Left lobe of liver (tissue), 2 donors: ENCODE data around the gene RIIAD1. TPM values are rescaled to one million over a fixed set of nuclear protein-coding genes. Genes with fewer than 3 reads are reported as not detected.
A peak's percentile ranks its signal among the peaks of the same experiment; 100 is the strongest.
"Not testable (repeated sequence)": the region's sequence is repeated elsewhere in the genome, so short reads cannot be mapped to it uniquely, and the experiment has no call there.

Source experiments
- ATAC-seq: fragments of 200-7000 bp; cut with Tn5 transposase; one replicate; pipeline ENCODE4 v1.9.1; 2020; ENCODE audit warnings: mild to moderate bottlenecking, moderate library complexity
- DNase-seq: peaks from one replicate; pipeline ENCODE4 v3.0.0-alpha.2; 2020; ENCODE audit warnings: low spot score
- total RNA-seq: library from RNA; stranded (reverse); gene quantifications from one replicate; pipeline ENCODE4 v1.2.1, GENCODE V29; 2021
- donor health status: DM: no; HTN: no; CAD: no; lungs with moderate emphysema.
- donor health status: DM: no; HTN: yes; CAD: no.

Gene RIIAD1
- total RNA-seq, 1 donor from 2014 or later: not detected

DNA sequence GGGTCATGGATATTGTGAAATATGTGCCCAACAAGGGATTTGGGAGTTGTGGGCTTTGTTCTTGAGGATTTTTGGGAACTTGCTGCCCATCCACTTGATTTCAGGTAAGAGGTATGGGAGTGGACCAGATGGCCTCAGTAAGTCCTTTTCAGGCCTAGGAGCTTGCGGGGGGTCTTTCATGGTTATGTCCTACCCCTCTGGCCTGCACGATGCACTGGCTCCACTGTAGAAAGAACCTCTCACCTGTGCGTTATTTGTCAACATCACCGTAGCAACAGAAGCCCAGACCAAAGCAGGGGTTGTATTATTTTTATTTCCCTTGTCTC lies 8.6 kb downstream of the RIIAD1 start:
- no peak for ATAC-seq

DNA sequence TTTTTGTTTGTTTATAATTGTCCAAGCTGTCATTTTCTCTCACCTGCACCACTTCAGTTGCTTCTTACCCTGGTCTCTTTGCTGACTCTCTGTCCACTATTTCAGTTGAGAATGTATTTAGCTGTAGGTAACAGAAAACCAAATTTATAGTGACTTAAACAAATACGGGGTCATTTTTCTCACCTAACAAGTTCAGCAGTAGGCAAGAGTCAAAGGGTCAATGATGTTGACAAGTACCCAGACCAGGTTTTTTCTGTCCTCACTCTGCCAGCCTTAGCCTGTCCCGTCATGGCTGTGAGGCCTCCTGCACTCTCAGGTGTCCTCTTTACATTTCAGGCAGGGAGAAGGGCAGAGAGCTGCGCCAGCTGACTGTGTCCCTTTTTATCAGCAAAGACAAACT lies 11.8 kb downstream of the RIIAD1 start:
- DNase-seq (no peak), ATAC-seq (no peak)

More for the DNA sequence above, 8.6 kb downstream of the RIIAD1 start:
- no peak for DNase-seq

- not testable (repeated sequence) for DNase-seq, ATAC-seq
Observed at GRCh38 chr1:151733995-151734394, 12.7 kb downstream of the RIIAD1 start.

DNA sequence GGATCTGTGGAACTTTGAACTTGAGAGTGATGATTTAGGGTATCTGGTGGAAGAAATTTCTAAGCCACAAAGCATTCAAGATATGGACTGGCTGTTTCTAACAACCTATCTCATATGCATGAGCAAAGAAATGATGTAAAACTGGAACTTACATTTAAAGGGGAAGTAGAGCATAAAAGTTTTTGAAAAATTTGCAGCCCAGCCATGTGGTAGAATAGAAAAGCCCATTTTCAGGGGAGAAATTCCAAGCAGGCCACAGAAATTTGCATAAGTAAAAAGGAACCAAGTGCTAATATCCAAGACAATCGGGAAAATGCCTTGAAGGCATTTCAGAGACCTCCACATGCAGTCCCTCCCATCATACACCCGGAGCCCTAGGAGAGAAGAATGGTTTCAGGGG lies 15.7 kb downstream of the RIIAD1 start:
- ATAC-seq: no peak
- DNase-seq: no peak

DNA sequence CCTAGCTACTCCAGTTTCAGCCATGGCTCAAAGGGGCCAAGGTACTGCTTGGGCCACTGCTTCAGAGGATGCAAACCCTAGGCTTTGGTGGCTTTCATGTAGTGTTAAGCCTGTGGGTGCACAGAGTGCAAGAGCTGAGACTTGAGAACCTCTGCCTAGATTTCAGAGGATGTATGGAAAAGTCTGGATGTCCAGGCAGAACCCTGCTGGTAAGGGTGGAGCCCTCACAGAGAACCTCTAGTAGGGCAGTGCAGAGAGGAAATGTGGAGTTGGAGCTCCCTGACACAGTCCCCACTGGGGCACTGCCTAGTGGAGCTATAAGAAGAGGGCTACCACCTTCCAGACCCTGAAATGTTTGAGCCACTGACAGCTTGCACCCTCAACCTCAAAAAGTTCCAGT lies 16.2 kb downstream of the RIIAD1 start:
- DNase-seq (no peak), ATAC-seq (no peak)

DNA sequence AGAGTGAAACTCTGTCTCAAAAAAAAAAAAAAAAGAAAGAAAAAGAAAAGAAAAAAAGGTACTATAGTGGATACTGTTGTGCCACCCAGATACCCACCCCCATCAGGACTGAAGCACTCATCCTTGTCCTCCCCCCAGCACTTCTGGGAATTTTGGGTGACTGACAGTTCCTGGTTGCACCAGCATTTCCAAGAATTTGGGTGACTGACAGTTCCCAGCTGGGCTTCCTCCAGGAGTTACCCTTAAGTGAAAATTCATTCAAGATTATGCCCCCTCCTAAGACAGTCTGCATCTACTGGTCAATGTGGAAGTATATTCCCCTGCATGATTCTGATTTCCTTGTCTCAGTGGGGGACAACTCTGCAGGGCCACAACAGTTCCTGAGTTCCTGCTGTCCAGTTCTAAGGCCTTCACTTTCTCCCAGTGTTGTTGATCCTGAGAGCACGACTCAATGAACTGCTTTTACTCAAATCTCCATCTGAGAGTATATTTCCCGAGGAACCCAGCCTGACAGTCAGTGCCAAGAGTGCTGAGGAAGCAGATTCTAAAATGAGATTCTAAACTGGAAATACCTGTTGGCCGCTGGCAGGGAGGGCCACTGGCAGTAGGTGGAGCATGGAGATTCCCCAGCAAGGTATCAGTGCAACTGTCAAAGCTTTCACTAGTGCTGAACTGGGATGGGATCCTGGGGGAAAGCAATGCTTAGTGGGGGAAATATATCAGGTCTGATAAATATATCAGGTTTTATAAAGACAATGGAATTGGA lies 18.5 kb downstream of the RIIAD1 start:
- ATAC-seq: peak; percentile 81
- DNase-seq: no peak

- DNase-seq: no peak
- ATAC-seq: no peak
Observed at GRCh38 chr1:151741516-151741915, 20.2 kb downstream of the RIIAD1 start.

DNA sequence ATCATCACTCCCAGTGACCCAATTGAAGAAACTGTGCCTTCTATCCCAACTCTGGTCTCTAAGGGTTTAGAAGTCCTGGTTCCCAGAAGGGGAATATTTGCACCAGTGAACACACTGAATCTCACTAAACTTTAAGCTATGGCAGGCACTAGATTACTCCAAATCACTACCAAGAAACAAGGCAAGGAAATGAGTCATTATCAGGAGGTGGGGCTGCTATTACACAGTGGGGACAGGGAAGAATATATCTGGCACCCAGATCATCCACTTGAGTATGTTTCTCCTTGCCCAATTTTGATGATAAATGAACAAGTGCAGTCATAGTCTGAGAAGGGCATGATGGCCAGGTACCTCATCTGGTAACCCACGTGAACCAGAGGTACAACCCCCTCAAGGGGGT lies 35.0 kb downstream of the RIIAD1 start:
- no peak for DNase-seq

DNA sequence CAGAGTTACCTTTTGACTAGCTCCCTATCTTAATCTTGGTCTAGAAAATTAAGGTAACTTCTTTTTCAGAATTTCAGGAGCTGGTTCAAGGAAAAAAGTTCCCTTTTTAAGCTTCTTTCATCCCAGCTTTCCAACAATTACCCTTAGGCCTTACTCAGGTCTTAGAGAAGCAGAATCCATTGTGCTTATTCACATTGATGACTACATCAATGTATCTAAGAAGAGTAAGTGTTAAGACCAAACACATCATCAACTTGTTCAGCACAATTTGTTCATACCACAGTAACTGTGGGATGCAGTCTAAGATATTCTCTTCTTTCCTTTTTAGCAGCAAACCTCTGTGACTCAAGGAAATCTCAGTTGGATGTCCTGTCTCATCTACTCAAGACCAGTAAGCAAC lies 37.9 kb downstream of the RIIAD1 start:
- no peak for ATAC-seq

More for the DNA sequence above, 35.0 kb downstream of the RIIAD1 start:
- no peak for ATAC-seq

DNA sequence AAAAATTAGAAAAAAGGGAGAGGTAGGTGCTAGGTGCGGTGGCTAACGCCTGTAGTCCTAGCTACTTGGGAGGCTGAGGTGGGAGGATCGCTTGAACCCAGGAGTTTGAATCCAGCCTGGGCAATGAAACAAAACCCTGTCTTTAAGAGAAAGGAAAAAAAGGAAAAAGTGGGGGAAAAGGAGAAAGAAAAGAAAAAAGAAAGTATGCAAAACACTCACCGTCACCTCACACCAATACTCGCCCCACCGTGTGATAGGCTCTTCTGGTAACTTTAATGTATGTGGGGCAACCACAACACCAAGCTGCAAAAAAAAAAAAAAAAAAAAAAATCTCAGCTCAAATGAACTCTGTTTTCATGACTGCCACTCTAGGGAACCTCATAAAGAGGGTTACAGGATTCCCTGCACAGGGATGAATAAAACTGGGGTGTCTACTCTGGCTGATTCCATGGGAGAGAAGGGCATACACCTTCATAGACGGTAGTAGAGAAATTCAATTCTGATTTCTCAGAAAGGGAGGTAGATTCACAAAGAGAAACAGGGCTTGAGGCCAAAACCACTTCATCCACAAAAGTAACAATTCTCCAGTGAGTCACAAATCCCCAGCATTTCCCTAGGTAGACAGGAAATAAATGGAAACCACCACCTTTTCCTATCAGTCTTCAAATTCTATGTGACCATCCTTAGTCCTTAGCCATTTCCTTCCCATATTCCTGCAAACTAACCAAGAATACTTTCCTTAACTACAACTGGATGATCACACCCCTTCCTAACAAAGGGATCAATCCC lies 39.5 kb downstream of the RIIAD1 start:
- ATAC-seq: no peak
- DNase-seq: no peak

More for the DNA sequence above, 37.9 kb downstream of the RIIAD1 start:
- DNase-seq: no peak

DNA sequence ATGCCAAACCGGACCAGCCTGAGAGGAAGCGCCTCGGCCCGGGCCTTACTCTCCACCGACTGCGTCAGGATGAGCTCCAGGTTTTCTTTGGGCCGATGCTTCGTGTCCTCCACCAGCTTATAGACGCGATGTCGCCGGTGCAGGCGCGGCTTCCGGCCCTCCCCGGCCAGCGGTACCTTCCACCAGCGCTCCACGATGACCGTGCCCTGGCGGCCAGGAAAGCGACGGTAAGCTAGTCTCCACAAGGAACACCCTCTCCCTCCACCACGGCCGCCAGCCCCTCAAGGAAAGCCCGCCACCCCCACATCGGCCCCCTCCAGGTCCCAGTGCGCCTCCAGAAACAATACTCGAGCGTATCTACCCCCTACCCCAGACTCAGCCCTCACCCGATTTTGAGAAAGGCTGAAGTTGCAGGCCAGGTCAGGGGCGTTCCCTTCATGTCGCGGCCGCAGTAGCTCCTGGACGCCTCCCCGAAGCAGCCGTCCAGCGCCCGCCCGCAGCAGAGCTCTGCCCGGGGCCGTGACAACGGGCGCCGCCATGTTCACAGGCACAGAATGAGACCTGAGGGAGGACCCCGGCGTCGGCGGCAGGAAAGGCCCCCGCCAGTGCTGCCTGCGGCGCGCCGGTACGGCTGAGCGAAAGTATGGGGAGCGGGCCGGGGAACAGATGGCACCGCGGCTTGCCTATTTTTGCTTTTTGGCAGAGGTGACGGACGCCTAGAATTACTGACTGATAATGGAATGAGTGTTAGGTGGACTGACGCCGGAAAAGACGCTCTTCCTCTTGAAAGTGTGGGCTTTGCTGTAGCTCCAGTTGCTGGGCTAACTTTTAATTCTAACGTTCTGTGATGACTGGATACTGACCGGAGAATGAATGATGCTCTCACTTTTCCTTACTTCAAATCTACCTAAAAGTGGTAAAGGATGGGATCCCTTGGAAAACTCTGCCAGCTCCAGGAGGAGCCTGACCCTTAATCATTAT lies 41.9 kb downstream of the RIIAD1 start, which contains the start of gene MRPL9:
MRPL9 (minus strand) TSS at position 556 of the 981 bp plus-strand sequence; CDS start at position 539, 17 bp downstream.
- ATAC-seq: peak; percentile 98
- peak; percentile 87 for DNase-seq

- DNase-seq: no peak
- ATAC-seq: no peak
Observed at GRCh38 chr1:151763990-151764389, 42.7 kb downstream of the RIIAD1 start.

- not testable (repeated sequence) for DNase-seq, ATAC-seq
Observed at GRCh38 chr1:151768351-151769066, 47.2 kb downstream of the RIIAD1 start.

DNA sequence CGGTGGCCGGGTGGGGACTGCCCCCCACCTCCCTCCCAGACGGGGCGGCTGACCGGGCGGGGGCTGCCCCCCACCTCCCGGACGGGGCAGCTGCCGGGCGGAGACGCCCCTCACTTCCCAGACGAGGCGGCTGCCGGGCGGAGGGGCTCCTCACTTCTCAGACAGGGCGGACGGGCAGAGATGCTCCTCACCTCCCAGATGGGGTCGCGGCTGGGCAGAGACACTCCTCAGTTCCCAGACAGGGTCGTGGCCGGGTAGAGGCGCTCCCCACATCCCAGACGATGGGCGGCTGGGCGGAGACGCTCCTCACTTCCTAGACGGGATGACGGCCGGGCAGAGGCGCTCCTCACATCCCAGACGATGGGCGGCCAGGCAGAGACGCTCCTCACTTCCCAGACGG lies 47.9 kb downstream of the RIIAD1 start:
- ATAC-seq, DNase-seq: not testable (repeated sequence)

DNA sequence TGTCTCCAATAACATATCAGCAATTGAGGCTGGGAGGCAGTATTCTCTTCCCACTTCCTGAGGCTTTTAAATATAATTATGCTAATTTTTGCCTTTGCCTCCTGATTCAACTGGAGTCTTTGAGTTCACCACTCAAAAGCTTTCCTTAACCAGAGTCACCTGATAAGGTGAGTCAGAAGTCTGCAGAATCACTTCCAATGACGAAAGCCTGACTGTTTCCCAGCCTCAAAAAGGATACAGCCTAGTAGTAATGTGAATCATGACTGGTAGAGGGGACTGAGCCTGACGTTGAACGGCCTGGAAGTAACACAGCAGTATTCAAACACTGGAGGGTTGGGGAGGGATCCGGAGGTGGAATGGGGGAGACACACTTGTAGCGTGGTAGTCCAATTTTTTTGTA lies 52.4 kb downstream of the RIIAD1 start:
- DNase-seq (no peak), ATAC-seq (no peak)

DNA sequence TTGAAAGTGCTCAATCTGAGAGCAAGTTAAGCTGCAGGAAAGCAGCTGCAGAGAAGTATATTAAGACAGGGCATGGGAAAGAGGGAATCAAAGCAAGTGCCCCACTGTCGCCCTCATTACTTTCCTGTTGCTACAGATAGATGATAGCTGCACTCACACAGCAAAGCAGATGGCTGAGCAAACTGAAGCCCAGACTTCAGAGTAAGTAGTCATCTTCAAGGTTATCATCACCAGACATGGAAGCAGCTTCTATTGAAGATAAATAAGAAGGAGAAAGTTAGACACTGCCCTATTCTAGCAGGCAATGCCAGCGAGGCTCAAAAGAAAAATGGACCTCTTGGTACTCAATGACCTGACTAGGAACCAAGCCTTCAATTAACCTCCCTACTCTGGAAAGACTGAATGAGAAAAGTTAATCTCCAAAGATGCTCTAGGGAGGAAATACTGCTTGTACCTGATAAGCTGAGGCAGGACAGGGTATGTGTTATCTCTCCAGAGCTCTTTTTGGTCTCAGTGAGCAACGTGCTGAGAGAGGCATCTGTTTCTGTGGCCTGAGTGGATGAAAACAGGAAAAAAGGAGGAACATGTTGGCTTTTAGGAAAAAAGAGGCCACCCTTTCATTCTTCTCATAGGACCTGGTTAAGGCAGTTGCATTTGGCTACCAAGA lies 53.1 kb downstream of the RIIAD1 start:
- DNase-seq: no peak
- ATAC-seq: no peak

- ATAC-seq (peak; percentile 82), DNase-seq (peak; percentile 54)
Observed at GRCh38 chr1:151775894-151776664, 54.8 kb downstream of the RIIAD1 start.

DNA sequence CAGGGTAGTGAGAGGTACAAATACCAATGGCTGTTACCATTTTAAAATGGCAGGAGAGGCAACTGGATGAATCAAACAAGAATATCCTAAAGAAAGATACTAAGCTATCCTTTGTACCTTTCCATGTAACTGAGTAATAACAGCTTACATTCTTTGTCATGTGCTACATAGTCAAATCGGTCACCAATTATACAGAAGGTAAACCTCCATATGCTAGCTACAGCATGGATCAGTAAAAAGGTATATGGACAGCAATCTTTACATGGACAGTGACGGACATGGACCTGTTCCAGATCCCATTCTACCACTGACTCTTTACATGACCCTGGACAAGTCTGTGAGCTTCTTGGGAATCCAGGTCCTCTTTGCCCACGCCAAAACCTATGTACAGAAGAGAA lies 55.3 kb downstream of the RIIAD1 start:
- no peak for DNase-seq
- ATAC-seq: no peak

- ATAC-seq (no peak), DNase-seq (no peak)
Observed at GRCh38 chr1:151777317-151777716, 56.0 kb downstream of the RIIAD1 start.
